GM13976 (cell line): ENCODE measurements around the gene FASN.

ENCODE experiments used
- DNase-seq: peaks from one replicate; pipeline ENCODE4 v3.0.0; 2012; ENCODE audit warnings: low spot score
- CTCF ChIP-seq: IDR thresholded peaks from 2 replicates; pipeline ENCODE4 v1.5.1; 2012; ENCODE audit warnings: borderline replicate concordance, mild to moderate bottlenecking; ENCODE audit not compliant: insufficient read depth; ENCODE audit errors: extremely low read depth, missing control alignments, control extremely low read depth
- in situ Hi-C: fragments of 300-500 bp; cut with MboI; formaldehyde crosslinking; loops from one replicate; pipeline ENCODE4 v1.12.0; 2022; ENCODE audit warnings: low sequenced_read_pairs, mixed read lengths, inconsistent platforms; ENCODE audit not compliant: unreplicated experiment

FASN gene

DNA sequence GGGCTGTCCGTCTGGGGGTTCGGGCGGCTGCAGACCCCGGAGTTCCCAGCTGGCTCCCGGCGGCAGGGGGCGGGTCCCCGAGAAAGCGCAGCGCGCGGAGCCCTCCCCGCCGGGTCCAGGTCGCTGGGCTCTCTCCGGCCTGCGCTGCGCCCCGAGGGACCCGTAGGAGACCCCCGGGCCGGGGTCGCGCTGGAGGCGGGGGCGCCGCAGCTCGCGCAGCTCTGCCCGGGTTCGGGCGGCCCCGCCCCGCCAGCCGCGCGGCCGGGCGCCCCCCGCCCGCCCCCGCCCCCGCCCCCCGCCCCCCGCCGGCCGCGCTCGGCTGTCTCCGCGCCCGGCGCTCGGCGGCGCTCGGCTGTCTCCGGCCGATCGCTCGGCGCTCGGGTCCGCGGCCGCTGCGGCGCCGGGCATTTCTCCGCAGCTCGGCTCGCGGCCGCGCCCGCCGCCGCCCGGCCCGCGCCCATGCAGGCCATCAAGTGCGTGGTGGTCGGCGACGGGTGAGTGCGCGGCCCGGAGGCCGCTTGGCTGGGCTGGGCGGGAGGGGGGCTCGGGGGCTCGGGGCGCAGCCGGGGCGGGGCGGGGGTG is 66.6 kb downstream of the FASN start, which contains the start of gene RAC3:
Gene RAC3 (plus strand): TSS at position 376 of the 582 bp plus-strand sequence. CDS start 84 bp downstream, at position 460.
- in situ Hi-C loops, result no loop called here
- DNase-seq, result peak; percentile 78
- TF ChIP-seq CTCF, result no peak

DNA sequence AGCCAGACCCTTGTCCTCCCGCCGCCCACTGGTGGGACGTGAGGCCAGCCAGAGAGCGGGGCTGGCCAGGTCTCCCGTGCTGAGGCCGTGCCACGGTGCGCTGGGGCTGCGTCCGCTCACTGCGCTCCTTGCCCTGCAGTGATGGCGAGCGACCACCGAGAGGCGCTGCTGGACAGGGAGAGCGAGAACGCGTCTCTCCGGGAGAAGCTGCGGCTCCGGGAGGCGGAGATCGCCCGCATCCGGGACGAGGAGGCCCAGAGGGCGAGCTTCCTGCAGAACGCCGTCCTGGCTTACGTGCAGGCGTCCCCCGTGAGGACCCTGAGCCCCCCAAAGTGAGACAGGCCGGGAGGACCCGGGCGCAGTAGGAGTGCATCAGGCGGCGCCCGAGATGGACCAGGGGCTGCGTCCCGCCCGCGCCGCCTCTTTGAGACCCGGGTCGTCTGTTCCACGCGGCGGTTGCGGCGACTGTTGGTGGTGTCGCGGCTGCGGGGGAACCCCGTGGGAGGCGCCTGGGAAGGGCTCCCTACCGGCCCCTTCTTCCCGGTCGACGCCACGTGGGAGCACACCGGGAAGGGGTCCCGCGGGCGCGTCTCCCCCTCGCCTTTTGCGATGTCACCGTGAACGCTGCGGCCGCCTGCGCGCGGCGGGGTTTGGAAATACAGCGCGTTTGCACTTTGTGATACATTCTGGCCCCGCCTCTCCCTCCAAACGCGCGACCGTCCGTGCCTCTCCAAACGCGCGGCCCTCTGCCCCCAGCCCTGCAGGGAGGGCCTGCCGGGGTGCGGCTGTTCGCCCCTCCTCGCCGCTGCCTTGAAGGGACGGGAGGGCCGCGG is 67.3 kb downstream of the FASN start:
- TF ChIP-seq CTCF, result peak; percentile 99
- DNase-seq, result peak; percentile 88
- in situ Hi-C loops, result no loop called here

GRCh38 chr17:82029990-82030469 is 68.0 kb downstream of the FASN start:
- in situ Hi-C loops, result loop anchor here (10.0 kb wide), 1 partner anchor 125 kb away; no protein-coding TSS in a partner anchor
- no peak for TF ChIP-seq CTCF
- DNase-seq, result no peak

DNA sequence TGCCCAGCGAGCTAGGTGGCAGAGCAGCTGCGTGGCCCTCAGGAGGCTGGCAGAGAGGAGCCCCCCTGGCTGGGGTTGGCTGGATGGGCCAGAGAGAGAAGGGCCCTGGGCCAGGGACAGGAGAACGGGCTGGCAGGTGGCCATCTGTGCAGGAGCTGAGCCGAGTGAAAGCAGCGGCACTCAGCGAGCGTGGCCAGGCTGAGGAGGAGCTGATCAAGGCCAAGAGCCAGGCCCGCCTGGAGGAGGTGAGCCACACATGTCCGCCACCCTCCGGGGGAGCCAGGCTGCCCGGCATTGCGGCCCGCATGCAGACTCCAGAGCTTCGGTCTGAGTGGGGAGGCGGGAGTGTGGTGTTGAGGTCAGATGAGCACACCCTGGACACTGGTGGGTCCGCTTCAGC is 68.6 kb downstream of the FASN start:
- TF ChIP-seq CTCF, result no peak
- in situ Hi-C loops, result loop anchor here (10.0 kb wide), 1 partner anchor 125 kb away; no protein-coding TSS in a partner anchor
- no peak for DNase-seq

GRCh38 chr17:82028966-82029365 is 69.1 kb downstream of the FASN start:
- in situ Hi-C loops, result loop anchor here (10.0 kb wide), 1 partner anchor 126 kb away; no protein-coding TSS in a partner anchor
- no peak for DNase-seq

More at GRCh38 chr17:82028966-82029365, 69.1 kb downstream of the FASN start:
- TF ChIP-seq CTCF, result no peak
